GM21423 (cell line): ENCODE results near the gene THEM5.

Experiments
- ATAC-seq: cut with Tn5 transposase; IDR thresholded peaks from one replicate; pipeline ENCODE4 v1.9.1; 2021; ENCODE audit warnings: mild to moderate bottlenecking, moderate library complexity; ENCODE audit not compliant: unreplicated experiment

Gene THEM5

DNA sequence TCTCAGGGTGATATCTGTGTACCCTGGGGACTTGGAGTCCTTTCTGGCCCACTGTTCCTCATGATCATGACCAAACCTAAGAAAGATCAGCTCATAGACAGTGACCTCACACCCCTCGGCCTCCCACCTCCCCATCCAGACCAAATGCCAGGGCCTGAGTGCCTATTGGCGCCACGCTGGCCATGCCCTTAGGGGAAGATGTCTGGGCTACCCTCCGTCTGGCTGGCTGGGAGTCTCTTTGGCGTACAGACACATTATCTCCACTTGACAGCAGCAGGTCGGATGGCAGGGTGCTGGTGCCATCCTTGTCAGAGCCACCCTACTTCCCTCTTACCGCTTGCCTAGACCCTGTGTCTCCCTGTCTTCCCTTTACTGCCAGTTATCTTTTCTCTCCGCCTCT is 30.3 kb downstream of the THEM5 start:
- no peak for ATAC-seq

DNA sequence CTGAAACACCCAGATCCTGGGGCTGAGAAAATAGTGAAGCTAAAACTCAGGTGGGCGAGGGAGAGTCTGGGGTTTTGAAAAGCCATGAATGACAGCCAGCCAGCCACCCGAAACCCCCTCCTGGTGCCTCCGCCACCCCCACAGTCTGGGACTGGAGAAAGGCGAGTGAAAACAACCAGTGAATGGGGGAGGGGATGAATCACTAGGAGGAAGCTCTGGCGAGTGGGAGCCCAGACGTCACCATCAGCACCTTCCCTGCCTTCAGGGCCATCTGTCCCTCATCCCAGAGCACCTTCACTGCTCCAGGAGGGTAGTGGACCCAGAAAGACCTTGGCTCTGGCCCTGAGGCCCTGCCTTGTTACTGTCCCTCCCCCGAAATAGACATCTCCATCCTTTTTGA is 31.1 kb downstream of the THEM5 start:
- ATAC-seq = no peak

DNA sequence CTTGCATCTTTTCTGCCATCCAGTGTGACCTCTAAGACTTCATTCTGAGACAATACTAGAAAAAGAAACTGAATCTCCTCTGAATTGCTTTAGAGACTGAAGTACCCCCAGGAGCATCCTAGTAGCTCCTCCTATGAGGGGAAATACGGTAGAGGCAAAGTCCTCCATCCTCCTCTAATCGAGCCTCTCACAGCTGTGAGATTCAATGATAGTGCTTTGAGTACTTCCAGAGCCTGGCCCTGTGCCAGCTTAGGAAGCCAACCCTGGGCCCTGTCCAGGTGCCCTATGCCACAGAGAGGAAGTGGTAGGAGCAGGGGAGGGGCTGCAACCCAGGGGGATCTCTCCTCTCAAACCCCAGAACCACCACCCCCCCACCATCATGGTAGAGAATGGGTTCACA is 32.6 kb downstream of the THEM5 start:
- ATAC-seq = no peak

DNA sequence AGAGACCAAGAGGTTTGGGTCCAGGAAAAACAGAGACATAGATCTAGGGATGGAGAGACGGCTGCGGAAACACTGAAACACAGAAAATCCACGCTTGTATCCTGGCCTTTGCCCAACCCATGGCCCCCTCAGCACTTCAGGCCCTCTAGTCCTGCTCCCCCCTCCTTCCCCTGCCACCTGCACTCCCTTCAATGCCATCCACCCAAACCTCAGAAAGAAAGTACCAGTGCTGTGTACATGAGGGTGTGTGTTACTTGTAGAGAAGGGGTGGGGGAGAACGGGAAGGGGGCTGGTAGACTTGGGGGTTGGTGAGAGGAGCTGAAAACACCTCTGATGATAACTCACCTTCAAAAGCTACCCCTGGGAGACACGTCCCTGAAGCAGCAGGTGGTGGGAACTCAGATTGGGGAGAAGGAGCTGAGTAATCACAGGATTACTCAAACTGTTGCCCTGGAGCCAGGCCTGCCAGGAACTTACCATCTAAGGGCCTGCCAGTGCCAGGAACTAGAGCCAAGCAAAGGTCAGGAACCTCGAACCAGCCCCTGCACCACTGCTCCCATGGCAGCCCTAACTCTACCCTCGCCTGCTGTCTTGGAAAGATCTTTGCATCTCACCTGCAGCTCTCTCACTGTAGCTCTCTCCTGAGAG is 33.4 kb downstream of the THEM5 start:
- ATAC-seq = no peak

DNA sequence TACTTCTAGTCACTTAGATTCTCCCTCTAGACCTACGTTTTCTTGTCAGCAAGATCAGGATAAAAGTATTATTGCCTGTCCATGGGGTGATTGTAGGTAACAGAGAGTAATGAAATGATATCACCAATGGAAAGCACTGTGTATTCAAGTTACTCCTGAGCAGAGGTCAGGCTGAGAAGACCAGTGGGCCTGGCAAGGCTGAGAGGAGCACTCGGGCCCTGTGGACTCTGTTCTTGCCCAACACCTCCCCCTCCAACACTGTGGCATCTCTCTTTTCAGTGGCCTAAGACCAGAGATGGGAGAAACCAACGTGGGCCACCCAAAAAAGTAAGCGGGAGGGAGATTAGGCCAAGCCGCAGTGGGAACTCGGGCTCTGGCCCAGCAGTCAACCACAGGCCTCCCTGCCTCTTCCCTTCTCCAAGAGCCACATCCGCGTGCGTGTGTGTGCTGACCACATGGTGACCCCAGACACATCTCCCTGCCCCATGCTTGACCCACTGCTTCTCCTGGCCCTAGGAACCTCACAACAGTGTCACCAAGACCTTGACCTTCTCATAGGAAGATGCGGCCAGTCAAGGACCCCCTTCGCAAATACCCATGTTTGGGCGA is 34.2 kb downstream of the THEM5 start:
- no peak for ATAC-seq

DNA sequence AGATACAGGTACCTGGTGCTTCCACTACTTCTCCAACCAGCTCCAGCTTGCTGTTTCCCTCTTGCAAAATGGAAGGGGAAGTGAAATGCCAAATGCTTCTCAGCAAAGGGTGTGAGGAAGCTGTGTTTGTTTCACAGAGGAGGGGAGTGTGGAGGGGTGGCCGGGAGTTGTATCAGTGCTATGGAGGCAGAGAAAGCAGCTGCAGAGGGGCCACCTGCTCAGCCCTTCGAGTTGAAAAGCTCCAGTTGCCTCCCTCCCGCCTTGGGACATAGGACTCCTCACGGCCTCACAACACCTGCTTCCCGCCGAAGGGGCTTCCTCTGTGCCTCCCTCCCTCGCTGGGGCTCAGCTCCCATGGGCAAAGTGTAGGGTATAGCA is 36.2 kb downstream of the THEM5 start:
- no peak for ATAC-seq

DNA sequence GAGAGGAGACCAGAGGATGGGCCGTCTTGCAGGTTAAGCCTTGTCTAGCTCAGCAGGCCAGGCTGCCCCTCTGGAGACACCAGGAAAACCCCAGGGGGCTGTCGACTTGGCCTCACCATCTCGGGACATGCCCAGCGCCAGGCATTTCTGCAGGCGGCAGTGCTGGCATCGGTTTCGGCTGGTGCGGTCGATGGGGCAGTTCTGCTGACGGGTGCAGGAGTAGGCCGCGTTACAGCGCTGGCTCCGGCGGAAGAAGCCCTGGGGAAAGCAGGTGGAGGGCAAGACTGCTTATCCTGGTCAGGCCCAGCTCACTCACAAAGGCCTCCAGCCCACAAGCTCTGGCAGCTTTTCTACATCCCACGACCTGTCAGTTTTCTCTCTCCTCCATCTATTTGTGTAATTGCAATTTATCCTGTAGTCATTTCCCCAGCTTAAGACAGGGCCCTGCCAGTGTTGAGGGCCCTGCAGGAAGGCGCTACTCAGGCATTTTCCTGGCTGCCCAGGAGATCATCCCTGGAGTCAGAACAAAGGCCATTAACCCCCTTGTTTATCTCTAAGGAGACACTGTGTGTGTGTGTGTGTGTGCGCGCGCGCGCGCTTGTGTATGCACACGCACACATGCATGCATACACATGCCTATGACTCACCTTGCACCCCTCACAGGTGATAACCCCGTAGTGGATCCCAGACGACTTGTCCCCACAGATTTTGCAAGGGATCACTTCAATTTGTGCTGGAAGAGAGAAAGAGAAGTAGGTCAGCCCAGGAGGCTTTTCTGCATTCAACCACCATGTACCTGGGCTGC is 36.8 kb downstream of the THEM5 start:
- no peak for ATAC-seq

DNA sequence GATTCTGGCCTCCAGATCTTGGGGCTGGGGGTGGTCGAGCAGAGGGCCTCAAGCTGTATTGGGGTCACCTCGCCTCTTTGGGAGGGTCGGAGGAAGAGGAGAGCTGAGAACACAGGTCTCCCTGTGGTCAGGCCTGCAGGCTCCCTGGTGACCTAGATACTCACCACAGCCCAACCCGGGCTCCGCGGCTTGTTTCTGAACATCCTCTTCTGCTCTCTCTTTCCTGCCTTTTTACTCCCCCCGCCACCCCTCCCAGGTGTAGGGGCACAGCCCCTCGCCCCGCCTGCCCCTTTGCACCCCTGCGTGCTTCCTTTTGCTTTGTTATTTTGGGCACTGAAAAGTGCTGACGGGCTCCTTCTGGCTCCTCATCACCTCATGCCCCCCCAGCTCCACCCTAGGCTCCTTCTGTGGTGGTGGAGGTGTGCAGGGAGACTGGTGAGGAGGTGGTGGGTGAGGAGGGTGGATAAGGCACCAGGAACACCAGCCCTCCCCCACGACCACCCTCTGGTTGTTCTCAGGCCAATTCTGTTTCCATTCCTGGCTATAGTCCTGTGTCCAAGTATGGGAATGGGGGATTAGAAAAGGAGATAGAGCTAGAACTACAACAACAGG is 37.7 kb downstream of the THEM5 start:
- ATAC-seq = no peak

DNA sequence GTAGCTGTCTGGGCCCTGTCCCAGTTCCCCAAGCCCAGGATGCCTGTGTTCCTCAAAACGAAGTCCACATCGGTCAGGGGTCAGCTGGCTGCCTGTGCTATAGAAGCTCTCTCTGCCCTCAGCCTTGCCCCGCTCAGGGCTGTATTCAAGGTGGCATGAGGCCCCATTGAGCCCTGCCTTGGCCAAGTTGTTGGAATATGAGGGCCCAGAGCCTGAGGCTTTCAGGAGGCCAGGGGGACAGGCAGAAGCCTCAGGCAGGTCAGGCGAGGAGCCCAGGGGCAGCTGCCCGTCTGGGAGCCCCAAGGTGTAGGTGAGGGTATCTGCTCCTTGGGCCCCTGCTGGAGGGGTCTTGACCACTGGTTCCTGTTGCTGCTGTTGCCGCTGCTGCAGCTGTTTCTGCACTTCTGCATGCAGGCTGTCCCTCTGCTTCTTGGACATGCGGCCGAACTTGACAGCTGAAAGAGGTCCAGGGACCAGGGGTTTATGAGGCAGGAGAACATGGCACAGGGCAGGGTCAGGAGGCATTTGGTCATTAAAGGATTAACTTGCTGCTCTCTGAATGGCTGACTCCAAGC is 38.5 kb downstream of the THEM5 start:
- ATAC-seq = no peak

DNA sequence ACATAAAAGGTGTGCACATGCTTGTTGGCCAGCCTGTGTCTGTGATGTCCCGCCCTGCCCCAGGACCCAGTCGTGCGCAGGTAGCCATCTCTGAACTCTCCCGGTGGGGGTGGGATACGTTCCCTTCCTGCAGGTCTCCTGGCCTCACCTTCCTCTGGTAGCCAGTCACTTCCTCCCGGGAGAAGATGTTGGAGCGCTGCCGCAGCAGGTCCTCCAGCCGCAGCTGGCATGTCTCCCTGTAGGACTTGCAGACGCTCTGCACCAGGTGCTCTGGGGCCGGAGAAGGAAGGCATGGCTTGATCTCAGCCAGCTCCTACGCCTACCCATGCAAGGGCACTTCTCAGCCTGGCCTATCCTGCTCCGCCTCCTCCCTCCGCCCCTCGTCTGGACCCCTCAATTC is 39.1 kb downstream of the THEM5 start:
- no peak for ATAC-seq

DNA sequence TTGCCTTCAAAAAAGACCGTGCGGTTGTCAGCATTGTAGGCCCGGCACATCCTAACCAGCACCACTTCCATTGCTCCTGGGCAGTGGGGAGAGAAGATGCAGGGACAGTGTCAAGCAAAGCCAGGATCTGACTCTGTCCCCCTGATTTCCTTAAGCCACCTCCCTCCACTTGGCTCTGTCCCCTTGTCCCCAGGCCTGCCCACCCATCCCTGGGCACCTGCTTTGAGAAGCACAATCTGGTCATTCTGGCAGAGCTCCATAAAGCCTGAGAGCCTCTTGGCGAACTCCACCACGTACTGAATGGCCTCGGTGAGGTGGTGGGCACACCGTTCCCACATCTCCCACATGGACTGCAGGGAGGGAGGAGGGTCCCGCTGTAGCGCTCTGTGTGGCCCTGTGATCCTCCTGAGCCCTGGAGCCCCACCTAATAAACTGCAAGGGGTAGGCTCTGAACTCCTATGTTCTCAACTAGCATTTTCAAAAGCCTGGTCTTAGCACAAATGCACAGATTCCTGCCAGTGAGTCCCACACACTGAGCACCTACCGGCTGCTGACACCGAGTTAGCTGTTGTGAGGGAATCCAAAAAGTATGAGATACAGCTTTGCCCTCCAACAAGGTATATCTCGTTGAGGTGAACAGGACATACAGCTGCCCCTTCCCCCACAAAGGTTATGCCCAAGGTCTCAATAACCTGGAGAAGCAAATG is 40.1 kb downstream of the THEM5 start:
- no peak for ATAC-seq

DNA sequence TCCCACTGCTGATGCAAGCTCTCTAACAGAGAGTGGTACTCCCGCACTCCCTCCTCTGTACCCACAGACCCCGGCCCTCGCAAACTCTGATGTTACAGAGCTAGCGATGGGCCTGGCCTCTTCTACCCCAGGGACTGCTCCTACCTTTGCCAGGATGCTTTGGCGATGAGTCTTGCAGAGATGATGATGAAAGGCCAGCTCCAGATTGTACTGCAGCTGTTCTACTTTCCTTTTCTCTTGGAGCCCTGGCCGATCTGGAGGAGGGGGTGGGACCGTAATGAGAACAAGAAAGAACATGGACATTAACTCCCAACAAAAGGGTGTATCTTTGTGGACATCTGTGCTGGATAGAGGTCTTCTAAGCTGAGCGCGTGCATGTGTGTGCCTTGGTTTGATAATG is 42.3 kb downstream of the THEM5 start:
- ATAC-seq = no peak

DNA sequence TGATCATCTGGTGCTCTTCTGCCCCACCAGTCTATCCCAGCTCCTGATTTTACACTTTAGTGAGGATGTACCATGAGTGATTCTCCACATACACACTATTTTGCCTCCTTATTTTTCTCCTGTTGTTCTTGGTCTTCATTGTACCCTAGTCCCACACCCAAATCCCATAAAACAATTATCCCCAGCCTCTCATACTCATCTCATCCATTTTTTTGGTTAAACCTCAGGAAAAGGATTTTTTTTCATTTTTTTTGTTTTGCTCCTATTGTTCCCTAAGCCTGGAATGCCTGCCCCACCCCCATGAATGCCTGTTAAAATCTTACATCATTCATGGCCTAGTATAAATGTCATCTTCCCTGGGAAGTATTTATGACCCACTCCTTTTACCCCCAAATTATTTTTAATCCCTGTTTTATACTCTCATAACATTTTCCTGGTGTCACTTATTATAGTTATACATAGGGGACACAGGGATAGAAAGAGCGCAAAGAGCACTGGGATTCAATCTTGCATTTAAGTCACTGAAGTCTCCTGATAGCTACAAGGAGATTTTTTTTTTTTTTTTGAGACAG is 43.4 kb downstream of the THEM5 start:
- ATAC-seq = no peak

DNA sequence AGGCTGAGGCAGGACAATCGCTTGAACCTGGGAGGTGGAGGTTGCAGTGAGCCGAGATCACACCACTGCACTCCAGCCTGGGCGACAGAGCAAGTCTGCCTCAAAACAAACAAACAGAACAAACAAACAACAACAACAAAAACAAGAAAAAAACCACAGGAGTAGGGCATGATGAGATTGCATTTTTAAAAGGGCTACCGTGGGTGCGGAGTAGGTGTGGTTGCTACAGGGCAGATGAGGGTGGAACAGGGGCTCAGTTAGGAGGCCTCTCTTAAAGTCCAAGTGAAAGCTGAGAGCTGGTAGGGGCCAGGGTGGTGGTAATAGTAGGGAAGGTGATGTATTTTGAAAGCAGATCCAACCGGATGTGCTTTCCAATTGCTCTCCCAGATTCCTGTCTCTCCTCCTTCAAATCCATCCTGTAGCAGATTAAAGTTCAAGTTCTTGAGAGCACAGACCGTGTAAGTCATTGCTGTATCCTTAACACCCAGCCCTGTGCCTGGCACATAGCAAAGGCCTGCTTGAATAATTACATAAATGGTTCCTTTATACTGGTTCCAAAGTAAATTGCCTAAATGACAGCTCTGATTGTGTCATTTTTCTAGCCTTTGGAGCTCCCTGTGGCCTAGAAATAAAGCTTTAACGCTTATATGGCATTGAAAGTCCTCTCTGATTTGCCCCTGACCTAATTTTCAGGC is 44.1 kb downstream of the THEM5 start:
- no peak for ATAC-seq

DNA sequence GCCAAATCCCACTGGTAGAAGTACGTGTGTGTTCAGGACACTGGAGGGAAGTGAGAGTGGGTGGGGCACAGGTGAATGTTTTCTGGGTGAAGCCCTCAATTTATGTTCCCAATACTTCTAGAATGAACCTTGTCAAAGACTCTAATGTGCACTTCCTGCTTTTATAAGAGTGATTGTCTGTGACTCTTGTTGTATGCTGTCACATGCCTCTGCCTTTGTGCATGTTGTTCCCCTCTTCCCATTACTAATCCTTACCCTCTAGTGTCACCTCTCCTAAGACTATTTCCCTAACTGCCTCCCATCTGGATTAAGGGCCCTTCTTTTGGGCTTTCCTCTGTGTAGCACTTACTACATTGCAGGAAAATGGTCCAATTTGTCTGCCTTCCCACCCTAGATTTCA is 45.7 kb downstream of the THEM5 start:
- ATAC-seq = no peak

DNA sequence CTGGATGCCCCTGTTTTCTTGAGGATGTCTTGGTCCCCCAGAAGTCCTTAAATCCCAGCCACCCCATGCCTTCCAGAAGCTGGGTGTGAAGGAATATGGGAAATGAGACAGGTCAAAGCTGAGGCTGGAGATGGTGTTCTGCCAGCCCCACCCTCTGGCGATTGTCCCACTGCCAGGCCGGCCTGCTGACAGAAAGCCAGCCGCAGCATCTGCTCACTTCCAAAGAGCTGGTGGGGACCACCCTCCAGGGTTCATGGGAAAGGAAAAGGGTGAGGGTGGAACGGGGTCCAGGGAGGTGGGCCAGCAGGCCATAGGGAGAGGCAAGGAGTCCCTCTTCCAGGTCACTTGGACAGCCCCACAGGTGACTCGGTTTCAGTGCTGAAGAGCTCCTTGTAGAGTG is 46.4 kb downstream of the THEM5 start:
- ATAC-seq = no peak

DNA sequence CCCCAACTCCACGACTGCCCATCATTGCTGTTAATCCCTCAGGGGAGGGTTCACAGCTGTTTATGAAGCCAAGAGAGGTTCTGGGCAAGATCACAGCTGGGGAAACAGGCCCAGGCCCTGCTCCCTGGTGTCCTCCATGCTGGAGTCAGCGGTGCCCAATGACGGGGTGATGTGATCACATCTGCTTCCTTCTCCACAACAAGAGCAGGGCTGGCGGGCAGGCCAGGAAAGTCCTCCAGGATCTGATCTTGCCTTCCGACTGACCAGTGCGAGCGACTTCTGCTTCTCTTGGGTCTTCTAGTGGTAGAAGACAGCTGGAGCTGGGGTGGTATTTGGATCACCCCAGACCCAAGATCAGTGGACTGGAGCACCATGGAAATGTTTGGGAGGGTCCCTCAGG is 47.3 kb downstream of the THEM5 start:
- ATAC-seq = no peak

DNA sequence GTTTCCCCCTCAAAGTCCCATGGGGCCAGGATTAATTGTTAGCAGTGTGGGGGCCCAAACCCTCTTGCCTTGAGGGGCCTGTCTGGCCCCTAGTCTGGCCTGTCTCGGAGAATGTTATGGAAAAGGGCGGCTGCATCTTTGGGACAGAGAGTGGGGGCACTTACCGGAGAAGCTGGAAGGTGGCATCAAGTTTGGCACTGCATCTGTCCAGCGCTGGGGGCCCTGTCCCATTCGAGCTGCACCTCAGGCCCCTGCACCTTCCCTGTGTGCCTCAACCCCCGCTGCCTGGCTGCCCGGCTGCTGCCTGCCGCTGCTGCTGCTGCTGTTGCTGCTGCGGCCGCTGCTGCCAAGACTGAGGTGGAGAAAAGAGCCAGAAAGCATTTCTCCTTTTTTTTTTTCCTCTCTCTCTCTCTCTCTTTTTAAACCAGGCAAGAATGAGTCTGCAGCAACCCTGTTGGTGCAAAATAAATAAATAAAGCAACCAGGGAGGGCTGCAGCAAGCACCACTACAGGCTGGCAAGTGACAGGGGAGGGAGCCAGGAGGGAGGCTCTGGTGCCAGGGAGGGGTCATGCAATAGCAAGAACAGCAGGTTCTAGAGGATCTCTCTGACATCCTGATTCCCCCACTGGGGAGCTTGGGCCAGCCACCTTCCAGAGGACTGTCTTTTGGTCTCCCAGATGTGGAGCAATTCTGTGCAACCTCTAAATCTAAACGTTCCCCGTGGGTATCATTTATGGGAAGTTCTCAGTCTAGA is 48.3 kb downstream of the THEM5 start, which contains the start of gene LINGO4:
TSS of gene LINGO4 (minus strand) at position 354 of the 755 bp plus-strand sequence. CDS start 2,715 bp downstream, outside the sequence.
- ATAC-seq = no peak

DNA sequence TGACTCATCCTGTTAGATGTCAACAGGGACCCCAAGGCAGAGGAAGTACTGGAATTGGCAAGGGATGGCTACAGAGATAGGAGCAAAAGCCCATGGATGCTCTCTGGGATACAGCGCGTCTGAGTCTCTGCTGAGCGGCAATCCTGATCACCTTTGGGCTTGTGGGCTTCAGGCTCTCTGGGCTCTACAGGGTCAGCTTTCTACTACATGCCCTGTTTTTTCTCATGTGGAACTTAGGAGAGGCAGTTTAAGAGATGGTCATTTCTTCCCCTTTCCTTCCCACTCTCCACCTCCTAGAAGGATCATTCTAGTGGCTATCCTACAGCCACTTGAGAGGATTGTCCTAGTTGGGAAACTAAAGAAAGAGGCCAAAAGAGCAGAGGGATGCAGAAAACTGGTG is 49.6 kb downstream of the THEM5 start:
- no peak for ATAC-seq
